GM19452 (cell line): ENCODE data around the gene KLHL42.
A peak's percentile ranks its signal among the peaks of the same experiment; 100 is the strongest.
"Not testable (repeated sequence)": the region's sequence is repeated elsewhere in the genome, so short reads cannot be mapped to it uniquely, and the experiment has no call there.

Experiments used
- ATAC-seq: cut with Tn5 transposase; IDR thresholded peaks from one replicate; pipeline ENCODE4 v1.9.1; 2021; ENCODE audit not compliant: unreplicated experiment

The KLHL42 gene

GRCh38 chr12:27814851-27815591, 35.0 kb downstream of the KLHL42 start:
- no peak for ATAC-seq

GRCh38 chr12:27817766-27818165, 37.7 kb downstream of the KLHL42 start:
- no peak for ATAC-seq

- no peak for ATAC-seq
Measured at GRCh38 chr12:27818401-27818918, 38.4 kb downstream of the KLHL42 start.

- ATAC-seq = no peak
Measured at GRCh38 chr12:27820564-27820963, 40.5 kb downstream of the KLHL42 start.

- no peak for ATAC-seq
Measured at GRCh38 chr12:27821259-27821973, 41.4 kb downstream of the KLHL42 start.

- ATAC-seq = peak; percentile 75
Measured at GRCh38 chr12:27822076-27822712, 42.2 kb downstream of the KLHL42 start.

- no peak for ATAC-seq
Measured at GRCh38 chr12:27823038-27823437, 43.0 kb downstream of the KLHL42 start.

GRCh38 chr12:27824126-27824842, 44.3 kb downstream of the KLHL42 start:
- ATAC-seq = peak; percentile 52

- ATAC-seq = no peak
Measured at GRCh38 chr12:27826076-27826475, 46.0 kb downstream of the KLHL42 start.

- no peak for ATAC-seq
Measured at GRCh38 chr12:27828196-27828595, 48.2 kb downstream of the KLHL42 start.

GRCh38 chr12:27838543-27839185, 58.6 kb downstream of the KLHL42 start:
- ATAC-seq = no peak

GRCh38 chr12:27840229-27840999, 60.4 kb downstream of the KLHL42 start:
- ATAC-seq = no peak

- ATAC-seq = no peak
Measured at GRCh38 chr12:27841392-27841882, 61.4 kb downstream of the KLHL42 start.

- ATAC-seq = no peak
Measured at GRCh38 chr12:27843714-27844245, 63.7 kb downstream of the KLHL42 start.

- ATAC-seq = no peak
Measured at GRCh38 chr12:27844366-27845090, 64.5 kb downstream of the KLHL42 start.

- no peak for ATAC-seq
Measured at GRCh38 chr12:27845187-27845586, 65.2 kb downstream of the KLHL42 start.

- ATAC-seq = not testable (repeated sequence)
Measured at GRCh38 chr12:27845706-27846105, 65.7 kb downstream of the KLHL42 start.

- ATAC-seq = not testable (repeated sequence)
Measured at GRCh38 chr12:27847293-27847692, 67.3 kb downstream of the KLHL42 start.

- ATAC-seq = no peak
Measured at GRCh38 chr12:27851311-27851710, 71.3 kb downstream of the KLHL42 start.
